Neutrophil (primary cell): ENCODE data around the gene IFT80.
"Not testable (repeated sequence)": the region's sequence is repeated elsewhere in the genome, so short reads cannot be mapped to it uniquely, and the experiment has no call there.

ENCODE experiments used
- H3K27ac ChIP-seq: fragments of 200-600 bp; sonication (generic); 2 replicates; pipeline ENCODE4 v1.5.1; 2016; ENCODE audit warnings: mild to moderate bottlenecking, moderate library complexity
- H3K27me3 ChIP-seq: fragments of 200-600 bp; sonication (generic); 2 replicates; pipeline ENCODE4 v1.6.0; 2016; ENCODE audit warnings: mild to moderate bottlenecking
- H3K36me3 ChIP-seq: fragments of 200-600 bp; sonication (generic); 2 replicates; pipeline ENCODE4 v1.5.1; 2017
- H3K4me1 ChIP-seq, 2 experiments: fragments of 200-600 bp in 1 of 2; sonication (generic) in 1 of 2; 1 replicate in 1 of 2; 2 replicates in 1 of 2; pipeline versions ENCODE4 v1.5.1 to v1.6.1; 2013 to 2016; ENCODE audit warnings: low read depth in 1 of 2, low read length in 1 of 2, mild to moderate bottlenecking in 1 of 2, moderate library complexity in 1 of 2; ENCODE audit not compliant: control insufficient read depth in 1 of 2, insufficient read depth in 1 of 2
- H3K4me3 ChIP-seq, 2 experiments: fragments of 200-600 bp in 1 of 2; sonication (generic) in 1 of 2; 1 replicate in 1 of 2; 2 replicates in 1 of 2; pipeline ENCODE4 v1.5.1; 2013 to 2016; ENCODE audit warnings: low read depth in 1 of 2, low read length in 1 of 2, mild to moderate bottlenecking in 1 of 2, moderate library complexity in 1 of 2
- H3K9me3 ChIP-seq: fragments of 200-600 bp; sonication (generic); 2 replicates; pipeline ENCODE4 v1.5.1; 2016
- CTCF ChIP-seq: fragments of 200-600 bp; sonication (generic); IDR thresholded peaks from 2 replicates; pipeline ENCODE4 v1.5.1; 2016; ENCODE audit warnings: antibody characterized with exemption

The IFT80 gene

DNA sequence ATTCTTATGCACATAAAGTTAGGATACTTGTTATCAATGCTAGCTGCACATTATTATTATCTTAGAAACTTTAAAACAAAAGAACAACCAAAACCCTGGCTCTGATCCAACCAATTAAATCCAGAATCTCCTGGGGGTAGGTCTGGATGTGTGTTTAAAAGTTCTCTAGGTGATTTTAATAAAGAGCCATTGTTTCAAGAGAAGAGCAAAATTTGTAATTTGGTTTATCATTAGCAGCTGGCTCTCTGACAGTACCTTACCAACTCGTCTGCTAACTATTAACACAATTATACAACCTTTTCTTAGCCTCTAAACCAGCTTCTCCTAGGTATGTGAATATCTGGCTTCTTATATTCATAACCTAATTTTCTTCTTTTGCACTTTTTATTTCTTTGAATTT lies 68.9 kb downstream of the IFT80 start:
- no peaks in the 10 kb centered on the region for H3K9me3 ChIP-seq
- no peaks in the 10 kb centered on the region for H3K27me3 ChIP-seq
- TF ChIP-seq CTCF, result no peak
- no peaks in the 10 kb centered on the region for H3K36me3 ChIP-seq
- no peaks in the 10 kb centered on the region for H3K4me1 ChIP-seq
- no peak overlapping the region for H3K27ac ChIP-seq
- no peak overlapping the region for H3K4me3 ChIP-seq

DNA sequence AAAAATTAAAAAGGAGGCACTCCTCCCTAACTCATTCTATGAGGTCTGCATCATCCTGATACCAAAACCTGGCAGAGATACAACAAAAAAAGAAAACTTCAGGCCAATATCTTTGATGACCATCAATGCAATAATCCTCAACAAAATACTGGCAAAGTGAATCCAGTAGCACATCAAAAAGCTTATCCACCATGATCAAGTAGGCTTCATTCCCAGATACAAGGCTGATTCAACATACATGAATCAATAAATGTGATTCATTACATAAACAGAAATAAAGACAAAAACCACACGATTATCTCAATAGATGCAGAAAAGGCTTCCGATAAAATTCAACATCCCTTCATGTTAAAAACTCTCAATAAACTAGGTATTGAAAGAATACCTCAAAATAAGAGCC lies 72.7 kb downstream of the IFT80 start:
- H3K9me3 ChIP-seq, H3K27ac ChIP-seq, H3K4me3 ChIP-seq, H3K36me3 ChIP-seq, H3K27me3 ChIP-seq, H3K4me1 ChIP-seq: not testable (repeated sequence)

DNA sequence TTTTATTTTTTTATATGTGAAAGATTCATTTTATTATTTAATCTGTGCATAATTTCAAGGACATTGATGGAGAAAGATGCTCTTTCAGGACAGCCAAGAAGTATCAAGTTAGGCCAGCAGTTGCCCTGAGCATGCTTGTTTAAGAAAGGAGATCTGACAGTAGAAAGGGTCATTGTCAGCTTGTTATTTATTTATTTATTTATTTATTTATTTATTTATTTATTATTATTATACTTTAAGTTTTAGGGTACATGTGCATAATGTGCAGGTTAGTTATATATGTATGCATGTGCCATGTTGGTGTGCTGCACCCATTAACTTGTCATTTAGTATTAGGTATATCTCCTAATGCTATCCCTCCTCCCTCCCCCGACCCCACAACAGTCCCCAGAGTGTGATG lies 77.2 kb downstream of the IFT80 start:
- H3K27ac ChIP-seq, H3K27me3 ChIP-seq, H3K4me3 ChIP-seq, H3K4me1 ChIP-seq, H3K36me3 ChIP-seq, H3K9me3 ChIP-seq: not testable (repeated sequence)

GRCh38 chr3:160319322-160319721 lies 79.7 kb downstream of the IFT80 start:
- no peak overlapping the region for H3K4me3 ChIP-seq
- H3K9me3 ChIP-seq, result no peaks in the 10 kb centered on the region
- TF ChIP-seq CTCF, result no peak
- H3K27ac ChIP-seq, result no peak overlapping the region
- H3K4me1 ChIP-seq, result no peaks in the 10 kb centered on the region
- no peaks in the 10 kb centered on the region for H3K27me3 ChIP-seq
- no peaks in the 10 kb centered on the region for H3K36me3 ChIP-seq

DNA sequence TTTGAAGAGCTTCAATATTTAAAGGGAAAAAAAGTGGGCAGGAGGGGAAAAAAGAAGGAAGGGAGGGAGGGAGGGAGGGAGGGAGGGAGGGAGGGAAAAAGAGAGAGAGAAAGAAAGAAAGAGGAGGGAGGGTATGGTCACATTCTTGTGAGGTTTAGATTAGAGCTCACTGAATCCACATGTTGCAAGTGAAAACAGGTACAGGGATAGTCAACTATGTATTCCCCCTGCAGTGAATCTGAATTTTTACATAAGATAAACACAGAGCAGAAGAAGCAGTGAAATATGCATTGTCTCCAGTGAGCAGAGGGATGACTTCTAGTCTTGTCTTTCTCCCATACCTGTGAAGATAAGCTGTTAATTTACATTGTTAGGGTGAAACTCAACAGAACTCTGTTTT lies 84.0 kb downstream of the IFT80 start:
- Histone ChIP-seq H3K27me3 (no peaks in the 10 kb centered on the region), H3K4me3 (no peak overlapping the region), H3K27ac (no peak overlapping the region), H3K4me1 (no peaks in the 10 kb centered on the region), H3K9me3 (no peaks in the 10 kb centered on the region), H3K36me3 (no peaks in the 10 kb centered on the region)
- no peak for TF ChIP-seq CTCF

DNA sequence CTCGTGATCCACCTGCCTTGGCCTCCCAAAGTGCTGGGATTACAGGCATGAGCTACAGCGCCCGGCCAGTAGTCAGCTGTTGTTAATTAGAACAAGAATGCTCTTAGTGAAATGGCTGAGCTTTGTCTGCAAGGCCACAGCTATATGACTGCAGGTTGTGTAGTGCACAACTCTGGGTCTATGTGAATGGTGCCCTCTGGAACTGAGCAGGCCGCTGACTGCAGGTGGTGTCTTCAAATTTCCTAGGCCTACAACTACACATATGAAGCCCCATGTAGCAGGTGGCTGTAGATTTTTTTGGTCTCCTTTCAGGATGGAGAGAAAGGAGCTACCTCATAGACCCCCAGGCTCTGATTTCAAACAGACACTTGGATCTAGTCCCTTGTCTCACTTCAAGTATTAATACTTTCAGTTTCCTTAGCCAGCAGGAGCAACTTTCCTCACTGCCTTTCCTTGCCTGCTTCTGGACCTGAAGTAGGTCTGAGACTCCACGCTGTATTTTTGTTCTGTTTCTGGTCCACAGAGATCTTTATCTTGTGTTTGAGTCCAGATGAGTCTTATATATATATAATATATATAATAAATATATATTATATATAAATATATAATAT lies 86.9 kb downstream of the IFT80 start:
- no peak for TF ChIP-seq CTCF
- H3K9me3 ChIP-seq, result no peaks in the 10 kb centered on the region
- H3K4me1 ChIP-seq, result no peaks in the 10 kb centered on the region
- no peaks in the 10 kb centered on the region for H3K27me3 ChIP-seq
- no peaks in the 10 kb centered on the region for H3K36me3 ChIP-seq
- H3K27ac ChIP-seq, result no peak overlapping the region
- H3K4me3 ChIP-seq, result no peak overlapping the region

DNA sequence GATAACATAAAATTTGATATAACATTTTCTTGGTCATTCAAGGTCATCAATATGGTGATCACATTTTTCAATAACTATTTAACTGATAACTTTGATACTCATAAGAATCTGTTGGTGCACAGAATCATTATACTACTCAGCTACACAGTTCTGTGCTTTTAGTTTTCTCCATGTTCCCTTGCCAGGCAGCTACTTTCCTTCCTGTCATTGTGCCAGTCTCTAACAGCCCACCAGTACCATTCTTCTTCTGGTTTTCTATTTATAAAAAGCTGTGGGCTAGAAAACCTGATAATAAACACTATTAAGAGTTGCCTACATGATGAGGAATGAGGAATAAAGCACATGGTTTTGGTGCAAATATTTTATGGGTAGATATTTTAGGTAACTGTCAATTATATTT lies 96.2 kb downstream of the IFT80 start:
- Histone ChIP-seq H3K9me3 (no peaks in the 10 kb centered on the region), H3K4me1 (no peaks in the 10 kb centered on the region), H3K27me3 (no peaks in the 10 kb centered on the region), H3K36me3 (no peaks in the 10 kb centered on the region), H3K4me3 (no peak overlapping the region), H3K27ac (no peak overlapping the region)
- no peak for TF ChIP-seq CTCF
